ENCODE measurements around the gene FIS1. TPM values are rescaled to one million over a fixed set of nuclear protein-coding genes. Genes with fewer than 3 reads are reported as not detected.

FIS1 gene
- total and polyA plus RNA-seq, 9 donors: 83.2 to 262 (median 178) TPM

DNA sequence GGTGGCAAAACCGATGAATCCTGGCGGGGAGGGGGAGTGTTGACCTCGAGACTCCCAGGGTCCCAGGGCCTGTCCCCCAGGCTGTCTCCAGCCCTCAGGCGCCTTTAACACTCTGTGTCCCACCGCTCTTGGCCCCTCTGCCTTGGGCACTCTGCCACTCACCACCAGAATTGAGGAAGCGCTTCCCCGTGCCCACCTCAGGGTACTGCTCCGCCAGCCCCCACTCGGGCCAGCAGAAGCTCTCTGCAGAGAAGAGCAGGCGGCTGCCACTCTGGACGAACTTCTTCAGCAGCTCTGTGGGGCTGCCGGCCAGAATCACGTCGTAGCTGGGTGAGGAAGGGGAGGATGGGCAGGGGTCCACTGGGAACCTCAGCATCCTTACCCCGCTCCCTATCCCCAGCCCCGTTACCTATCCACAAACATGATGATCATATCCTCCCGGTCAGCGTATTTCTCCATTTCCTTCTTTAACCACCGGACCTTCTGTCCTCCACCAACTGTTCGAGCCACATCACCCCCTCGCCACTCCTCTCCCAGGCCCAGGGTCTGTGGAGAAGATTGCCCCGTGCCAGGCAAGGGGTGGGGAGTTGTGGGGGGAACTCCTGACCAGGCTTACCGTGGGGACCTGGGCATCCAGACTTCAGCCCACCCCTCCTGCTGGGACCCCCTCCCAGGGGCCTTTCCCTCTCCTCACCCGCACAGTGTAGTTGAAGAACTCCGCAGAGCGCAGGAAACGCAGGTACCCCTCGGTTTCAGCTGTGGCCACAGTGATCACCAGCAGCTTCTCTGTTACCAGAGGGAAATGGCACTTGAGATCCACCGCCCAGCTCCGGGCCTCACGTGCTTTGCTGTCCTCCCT is 28.7 kb downstream of the FIS1 start:
- intact Hi-C loops (cut with DNase I): no loop called here

DNA sequence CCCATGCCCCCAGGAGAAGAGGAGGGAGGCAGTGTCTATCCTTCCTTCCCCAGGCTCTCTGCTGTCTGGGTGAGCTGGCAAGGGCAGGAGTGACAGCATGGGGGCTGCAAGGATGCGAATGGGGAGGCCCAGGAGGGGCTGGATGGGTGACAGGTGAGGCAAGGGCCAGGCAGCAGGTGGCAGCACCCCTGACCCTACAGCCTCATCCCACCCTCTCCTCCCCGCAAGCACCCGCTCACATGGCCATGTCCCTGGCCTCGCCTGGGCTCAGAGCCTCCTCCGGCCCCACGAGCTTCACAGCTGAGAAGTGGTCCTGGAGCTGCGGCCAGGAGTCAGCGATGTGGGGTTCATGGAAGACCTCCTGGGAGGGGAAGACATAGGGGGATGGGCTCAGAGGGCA is 32.9 kb downstream of the FIS1 start:
- intact Hi-C loops (cut with DNase I): no loop called here
- H3K9me3 ChIP-seq: no peaks in the 10 kb centered on the region
- H3K4me1 ChIP-seq (ENCODE audit: insufficient read depth): peaks cover 6% of the 10 kb centered on the region
- no peaks in the 10 kb centered on the region for H3K36me3 ChIP-seq
- TF ChIP-seq, protein P1, sequence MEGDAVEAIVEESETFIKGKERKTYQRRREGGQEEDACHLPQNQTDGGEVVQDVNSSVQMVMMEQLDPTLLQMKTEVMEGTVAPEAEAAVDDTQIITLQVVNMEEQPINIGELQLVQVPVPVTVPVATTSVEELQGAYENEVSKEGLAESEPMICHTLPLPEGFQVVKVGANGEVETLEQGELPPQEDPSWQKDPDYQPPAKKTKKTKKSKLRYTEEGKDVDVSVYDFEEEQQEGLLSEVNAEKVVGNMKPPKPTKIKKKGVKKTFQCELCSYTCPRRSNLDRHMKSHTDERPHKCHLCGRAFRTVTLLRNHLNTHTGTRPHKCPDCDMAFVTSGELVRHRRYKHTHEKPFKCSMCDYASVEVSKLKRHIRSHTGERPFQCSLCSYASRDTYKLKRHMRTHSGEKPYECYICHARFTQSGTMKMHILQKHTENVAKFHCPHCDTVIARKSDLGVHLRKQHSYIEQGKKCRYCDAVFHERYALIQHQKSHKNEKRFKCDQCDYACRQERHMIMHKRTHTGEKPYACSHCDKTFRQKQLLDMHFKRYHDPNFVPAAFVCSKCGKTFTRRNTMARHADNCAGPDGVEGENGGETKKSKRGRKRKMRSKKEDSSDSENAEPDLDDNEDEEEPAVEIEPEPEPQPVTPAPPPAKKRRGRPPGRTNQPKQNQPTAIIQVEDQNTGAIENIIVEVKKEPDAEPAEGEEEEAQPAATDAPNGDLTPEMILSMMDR (IDR thresholded peaks at IDR 0.05): no peak
- TF ChIP-seq POLR2A (IDR thresholded peaks at IDR 0.05) (no peak), EP300 (IDR thresholded peaks at IDR 0.05) (no peak)
- DNase-seq: no peak
- 84 to 91% (median 90%) methylated on average over 6 to 8 of the region's 8 CpGs for WGBS, 3 donors
- no peak overlapping the region for H3K4me3 ChIP-seq
- no peak overlapping the region for H3K27ac ChIP-seq
- no peaks in the 10 kb centered on the region for H3K27me3 ChIP-seq

More for the DNA sequence above, 28.7 kb downstream of the FIS1 start:
- WGBS, 3 donors: 60 to 64% (median 63%) methylated on average over 31 of the region's 31 CpGs
- H3K4me1 ChIP-seq (ENCODE audit: insufficient read depth): peaks cover 12% of the 10 kb centered on the region
- no peaks in the 10 kb centered on the region for H3K9me3 ChIP-seq
- TF ChIP-seq, protein P1 (IDR thresholded peaks at IDR 0.05): no peak
- TF ChIP-seq POLR2A (IDR thresholded peaks at IDR 0.05): no peak
- TF ChIP-seq EP300 (IDR thresholded peaks at IDR 0.05): no peak
- H3K36me3 ChIP-seq: no peaks in the 10 kb centered on the region
- DNase-seq: no peak
- no peaks in the 10 kb centered on the region for H3K27me3 ChIP-seq
- H3K27ac ChIP-seq: no peak overlapping the region
- peak overlapping the region; percentile 86 for H3K4me3 ChIP-seq

DNA sequence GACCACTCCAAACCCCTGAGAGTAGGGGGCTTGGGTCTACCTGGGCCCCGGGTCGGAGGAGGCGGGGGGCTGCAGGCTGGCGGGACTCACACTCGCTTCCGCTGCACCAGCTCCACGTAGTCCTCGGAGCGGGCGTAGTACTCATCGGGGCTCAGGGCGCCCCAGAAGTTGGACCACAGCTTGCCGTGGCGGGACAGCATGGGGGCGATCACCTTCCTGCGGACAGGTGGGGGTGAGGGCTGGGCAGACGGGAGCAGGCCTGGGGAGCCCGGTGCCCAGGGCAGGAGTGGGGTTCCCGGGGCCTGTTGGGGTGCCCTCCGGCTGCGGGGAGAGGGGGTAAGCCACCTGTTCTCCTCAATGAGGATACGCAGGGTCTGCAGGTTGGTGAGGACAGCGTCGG is 33.4 kb downstream of the FIS1 start:
- Histone ChIP-seq H3K27me3 (no peaks in the 10 kb centered on the region), H3K27ac (no peak overlapping the region), H3K4me3 (no peak overlapping the region), H3K36me3 (no peaks in the 10 kb centered on the region), H3K9me3 (no peaks in the 10 kb centered on the region), H3K4me1 (ENCODE audit: insufficient read depth) (peaks cover 2% of the 10 kb centered on the region)
- DNase-seq: no peak
- TF ChIP-seq EP300 (IDR thresholded peaks at IDR 0.05) (no peak), POLR2A (IDR thresholded peaks at IDR 0.05) (no peak)
- TF ChIP-seq, protein P1 (IDR thresholded peaks at IDR 0.05): no peak
- 94 to 96% (median 94%) methylated on average over 24 of the region's 24 CpGs for WGBS, 3 donors
- intact Hi-C loops (cut with DNase I): no loop called here

DNA sequence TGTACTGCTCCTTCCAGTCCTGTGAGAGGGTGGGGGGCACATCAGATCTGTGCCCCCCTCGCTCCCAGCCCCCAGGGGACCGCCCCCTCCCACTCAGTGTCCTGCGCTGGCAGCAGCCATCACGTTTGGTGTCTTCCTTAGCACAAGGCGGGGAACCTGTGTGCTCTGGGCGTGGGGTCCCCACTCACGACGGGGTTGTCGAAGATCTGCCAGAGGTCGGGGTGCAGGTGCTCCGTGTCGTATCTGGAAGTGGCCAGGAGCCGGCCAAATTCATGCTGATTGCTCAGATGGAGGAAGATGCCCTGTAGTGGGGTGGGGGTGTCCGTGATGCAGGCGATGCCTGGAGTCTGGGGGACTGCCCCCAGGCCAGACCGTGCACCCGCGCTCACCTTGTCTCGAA is 34.7 kb downstream of the FIS1 start:
- Histone ChIP-seq H3K27me3 (no peaks in the 10 kb centered on the region), H3K36me3 (no peaks in the 10 kb centered on the region), H3K4me3 (no peak overlapping the region), H3K4me1 (ENCODE audit: insufficient read depth) (no peaks in the 10 kb centered on the region), H3K9me3 (no peaks in the 10 kb centered on the region), H3K27ac (no peak overlapping the region)
- DNase-seq: no peak
- TF ChIP-seq, protein P1 (IDR thresholded peaks at IDR 0.05): no peak
- TF ChIP-seq POLR2A (IDR thresholded peaks at IDR 0.05) (no peak), EP300 (IDR thresholded peaks at IDR 0.05) (no peak)
- 89 to 91% (median 89%) methylated on average over 17 to 19 of the region's 19 CpGs for WGBS, 3 donors
- intact Hi-C loops (cut with DNase I): no loop called here
